GM20431 (cell line): ENCODE measurements around the gene OSBP2.

Experiments used
- in situ Hi-C: fragments of 300-500 bp; cut with MseI, MboI; formaldehyde crosslinking; loops from one replicate; pipeline ENCODE4 v1.15.0; 2020; ENCODE audit warnings: low sequenced_read_pairs; ENCODE audit not compliant: unreplicated experiment

OSBP2 gene

DNA sequence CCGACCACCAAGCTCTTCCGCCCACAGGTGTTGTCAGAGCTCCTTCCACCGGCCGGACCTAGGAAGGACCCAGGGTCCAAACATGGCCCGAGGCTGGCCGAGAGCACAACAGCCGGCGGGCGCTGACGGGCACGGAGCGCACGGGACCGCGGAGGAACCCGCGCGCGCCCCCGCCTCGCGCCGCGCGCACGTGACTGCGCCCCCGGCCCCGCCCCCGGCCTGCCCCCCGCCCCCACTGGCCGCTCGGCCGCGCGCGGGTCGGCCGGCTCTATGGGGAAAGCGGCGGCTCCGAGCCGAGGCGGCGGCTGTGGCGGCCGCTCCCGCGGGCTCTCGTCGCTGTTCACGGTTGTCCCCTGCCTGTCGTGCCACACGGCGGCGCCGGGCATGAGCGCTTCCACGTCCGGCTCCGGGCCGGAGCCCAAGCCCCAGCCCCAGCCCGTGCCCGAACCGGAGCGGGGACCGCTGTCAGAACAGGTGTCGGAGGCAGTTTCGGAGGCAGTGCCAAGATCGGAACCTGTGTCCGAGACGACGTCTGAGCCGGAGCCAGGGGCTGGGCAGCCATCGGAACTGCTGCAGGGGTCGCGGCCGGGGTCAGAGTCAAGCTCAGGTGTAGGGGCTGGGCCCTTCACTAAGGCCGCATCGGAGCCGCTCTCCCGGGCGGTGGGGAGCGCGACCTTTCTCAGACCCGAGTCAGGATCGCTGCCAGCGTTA is at the start of gene OSBP2:
OSBP2 (plus strand) TSS at position 235 of the 711 bp plus-strand sequence; CDS start at position 271, 36 bp downstream.
- in situ Hi-C loops = no loop called here

GRCh38 chr22:30646518-30647160 is 48.0 kb upstream of the OSBP2 start:
- in situ Hi-C loops = loop anchor here (25.0 kb wide), 1 partner anchor 241 kb away; no protein-coding TSS in a partner anchor

DNA sequence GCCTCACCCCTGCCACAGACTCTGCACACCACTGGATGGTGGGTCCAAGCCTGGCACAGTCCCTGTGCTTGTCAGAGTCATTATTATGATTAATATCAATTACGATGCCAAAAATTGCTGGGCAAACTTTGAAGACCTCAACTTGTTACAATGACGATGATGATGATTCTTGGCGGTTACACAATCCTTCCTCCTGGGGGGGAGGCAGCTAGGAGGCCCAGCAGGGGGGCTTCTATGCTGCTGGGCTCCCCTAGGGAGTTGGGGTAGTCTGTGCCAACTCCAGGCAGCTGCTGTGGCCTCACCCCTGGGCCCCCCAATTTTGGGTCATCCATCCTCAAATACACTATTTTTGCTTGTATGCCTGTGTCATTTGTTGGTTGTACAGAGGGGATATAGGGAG is 47.1 kb upstream of the OSBP2 start:
- in situ Hi-C loops = loop anchor here (25.0 kb wide), 1 partner anchor 240 kb away; no protein-coding TSS in a partner anchor

DNA sequence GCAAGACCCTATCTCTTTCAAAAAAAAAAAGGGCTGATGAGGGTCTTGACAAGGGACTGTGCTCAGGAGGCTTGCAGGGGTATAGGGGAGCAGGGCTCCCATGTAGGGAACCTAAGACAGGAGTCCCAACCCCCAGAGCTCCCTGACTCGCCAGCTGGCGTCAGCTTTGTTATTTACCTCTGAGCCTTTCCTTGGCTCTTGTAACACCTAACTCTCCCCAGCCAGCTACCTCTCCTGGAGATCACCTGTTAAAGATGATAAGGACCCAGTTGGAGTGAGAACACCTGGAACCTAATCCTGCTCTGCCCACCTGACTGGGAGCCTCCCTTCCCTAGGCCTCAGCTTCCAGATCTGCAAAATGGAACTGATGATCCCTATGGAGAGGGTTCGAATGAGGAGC is 45.8 kb upstream of the OSBP2 start:
- in situ Hi-C loops = loop anchor here (25.0 kb wide), 1 partner anchor 238 kb away; no protein-coding TSS in a partner anchor

- in situ Hi-C loops = loop anchor here (25.0 kb wide), 1 partner anchor 238 kb away; no protein-coding TSS in a partner anchor
Observed at GRCh38 chr22:30649430-30650007, 45.2 kb upstream of the OSBP2 start.

DNA sequence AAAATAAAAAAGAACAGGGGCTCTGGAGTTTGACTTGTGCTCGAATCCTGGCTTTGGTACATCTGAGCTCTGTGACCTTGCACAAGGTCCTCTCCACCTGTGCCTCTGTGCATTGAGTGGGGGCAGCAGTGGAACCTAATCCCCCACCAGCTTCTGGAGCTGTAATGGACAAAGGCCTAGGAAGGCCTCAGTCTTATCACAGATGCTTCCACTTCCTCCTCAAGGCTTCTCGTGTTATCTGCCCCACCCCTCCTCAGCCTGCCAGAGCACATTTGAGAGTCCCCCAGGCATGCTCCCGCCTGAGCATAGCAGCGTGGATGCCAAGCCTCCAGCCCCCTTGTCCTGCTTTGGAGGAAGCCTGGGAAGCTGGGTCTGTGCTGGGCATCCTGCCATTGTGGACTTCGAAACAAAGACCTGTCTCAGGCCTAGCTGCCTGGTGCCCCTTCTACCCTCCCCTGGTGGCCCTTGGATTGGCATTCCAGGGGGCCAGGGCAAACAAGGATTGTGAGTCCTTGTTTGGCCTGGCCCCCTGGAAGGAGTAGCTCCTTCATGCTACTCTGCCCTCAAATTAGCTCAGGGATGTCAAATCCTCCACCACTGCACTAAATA is 44.1 kb upstream of the OSBP2 start:
- in situ Hi-C loops = no loop called here

GRCh38 chr22:30652852-30653251 is 41.8 kb upstream of the OSBP2 start:
- in situ Hi-C loops = no loop called here

DNA sequence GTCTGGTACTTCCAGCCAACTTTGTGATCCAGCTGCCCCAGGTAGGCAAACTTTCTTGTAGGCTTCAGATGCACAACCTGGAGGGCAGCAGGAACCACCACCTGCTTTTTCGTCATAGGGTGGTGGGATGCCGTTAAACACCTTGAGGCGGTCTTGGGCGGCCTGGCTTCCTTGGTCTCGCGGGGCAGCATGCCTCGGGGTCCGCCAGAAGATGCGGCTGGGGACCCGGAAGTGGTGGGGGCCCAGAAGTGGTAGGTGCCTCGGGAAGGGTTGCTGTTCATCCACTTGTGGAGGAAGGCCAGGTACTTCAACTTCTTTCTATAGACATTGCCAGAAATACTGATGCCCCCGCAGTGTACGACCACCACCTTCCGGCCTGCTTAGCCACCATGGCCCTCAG is 40.3 kb upstream of the OSBP2 start:
- in situ Hi-C loops = no loop called here

DNA sequence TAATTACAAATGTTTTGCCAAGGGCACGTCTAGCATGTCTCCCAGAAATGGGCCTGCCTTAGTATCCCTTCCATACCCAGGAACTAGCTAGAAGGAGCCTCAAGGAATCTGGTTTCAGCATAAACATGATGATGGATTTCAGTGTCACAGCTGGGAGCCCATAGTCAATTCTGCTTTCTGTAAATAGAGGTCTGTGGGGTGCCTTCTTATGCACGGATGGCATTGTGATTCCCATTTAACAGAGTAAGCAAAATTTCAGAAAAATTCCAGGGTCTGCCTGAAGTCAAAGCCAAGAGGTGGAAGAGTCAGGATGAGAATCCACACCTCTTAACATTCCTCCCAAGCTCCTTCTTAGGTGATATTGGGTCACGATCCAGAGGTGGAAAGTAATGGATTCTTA is 39.1 kb upstream of the OSBP2 start:
- in situ Hi-C loops = no loop called here

DNA sequence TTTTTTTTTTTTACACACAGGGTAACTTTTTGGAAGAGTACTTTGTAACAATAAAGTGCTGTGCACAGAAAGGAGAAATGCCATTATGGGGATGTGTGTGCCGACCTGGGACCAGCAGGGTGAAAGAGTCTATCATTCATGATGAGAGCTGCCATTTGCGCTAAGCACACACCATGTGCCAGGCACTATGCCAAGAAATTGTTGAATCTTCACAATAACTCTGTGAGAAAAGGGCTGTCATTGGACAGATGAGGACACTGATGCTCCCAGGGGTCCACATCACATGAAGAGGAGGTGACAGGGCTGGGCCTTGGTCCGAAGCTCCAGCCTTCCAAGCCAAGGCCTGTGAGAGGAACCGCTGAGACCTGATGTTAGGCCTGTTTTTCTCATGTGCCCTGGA is 32.6 kb upstream of the OSBP2 start:
- in situ Hi-C loops = no loop called here

DNA sequence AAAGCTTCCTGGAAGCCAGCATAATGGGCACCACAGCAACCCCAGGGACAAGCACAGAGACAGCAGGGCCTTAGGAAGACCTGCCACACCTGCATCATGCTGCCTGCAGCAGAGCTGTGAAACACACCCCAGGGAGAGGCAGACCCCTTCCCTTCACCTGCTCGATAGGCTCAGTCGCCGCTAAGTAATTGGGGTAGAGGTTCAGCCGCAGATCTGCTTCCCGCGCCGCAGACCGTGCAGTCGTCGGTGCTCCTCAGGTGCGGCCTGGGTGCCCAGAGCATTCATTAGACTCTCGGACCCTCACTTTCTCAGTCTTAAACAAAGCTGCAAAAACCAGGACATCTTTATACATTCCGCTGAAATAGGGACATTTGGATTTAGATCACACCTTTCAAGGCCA is 29.9 kb upstream of the OSBP2 start:
- in situ Hi-C loops = no loop called here

DNA sequence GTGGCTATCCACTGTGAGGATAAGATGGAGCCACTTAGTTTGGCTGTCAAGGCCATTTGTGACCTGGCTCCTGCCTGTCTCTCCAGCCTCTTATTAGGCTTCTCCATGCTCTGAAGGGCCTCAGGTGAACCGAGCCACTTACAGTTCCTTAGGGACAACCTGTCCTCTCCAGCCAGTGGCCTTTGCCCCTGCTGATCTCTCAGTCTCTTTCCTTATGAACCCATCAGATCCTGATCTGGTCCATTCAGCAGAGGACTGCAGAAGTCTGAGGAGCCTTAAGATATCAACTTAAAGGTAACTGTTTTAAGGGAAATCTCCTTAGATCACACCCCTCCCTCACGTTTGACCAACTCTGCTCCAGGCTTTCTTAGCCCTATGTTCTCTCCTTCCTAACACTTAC is 29.4 kb upstream of the OSBP2 start:
- in situ Hi-C loops = no loop called here

- in situ Hi-C loops = no loop called here
Observed at GRCh38 chr22:30665786-30666185, 28.9 kb upstream of the OSBP2 start.

GRCh38 chr22:30667107-30667493 is 27.6 kb upstream of the OSBP2 start:
- in situ Hi-C loops = no loop called here

- in situ Hi-C loops = no loop called here
Observed at GRCh38 chr22:30667494-30668385, 26.9 kb upstream of the OSBP2 start, which contains the start of gene DUSP18. Gene DUSP18 (minus strand): TSS chr22:30667875. CDS start chr22:30664003, 3,872 bp downstream.

DNA sequence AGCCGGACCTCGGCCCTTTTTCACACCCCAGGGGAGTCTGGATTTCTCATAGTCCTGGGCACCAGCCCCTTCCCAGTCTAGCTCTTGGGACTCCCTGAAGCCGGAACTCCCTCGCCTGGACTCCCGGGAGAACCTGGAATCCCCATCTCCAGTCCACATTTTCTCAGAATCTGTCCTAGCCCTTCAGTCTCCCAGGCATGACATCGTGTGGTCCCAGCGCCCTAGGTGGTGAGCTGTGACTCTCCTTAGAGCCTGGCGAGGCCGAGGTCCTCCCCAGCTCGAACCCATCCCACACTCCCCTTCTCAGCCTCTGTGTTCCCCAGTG is 26.3 kb upstream of the OSBP2 start:
- in situ Hi-C loops = no loop called here

- in situ Hi-C loops = no loop called here
Observed at GRCh38 chr22:30671071-30671470, 23.6 kb upstream of the OSBP2 start.

DNA sequence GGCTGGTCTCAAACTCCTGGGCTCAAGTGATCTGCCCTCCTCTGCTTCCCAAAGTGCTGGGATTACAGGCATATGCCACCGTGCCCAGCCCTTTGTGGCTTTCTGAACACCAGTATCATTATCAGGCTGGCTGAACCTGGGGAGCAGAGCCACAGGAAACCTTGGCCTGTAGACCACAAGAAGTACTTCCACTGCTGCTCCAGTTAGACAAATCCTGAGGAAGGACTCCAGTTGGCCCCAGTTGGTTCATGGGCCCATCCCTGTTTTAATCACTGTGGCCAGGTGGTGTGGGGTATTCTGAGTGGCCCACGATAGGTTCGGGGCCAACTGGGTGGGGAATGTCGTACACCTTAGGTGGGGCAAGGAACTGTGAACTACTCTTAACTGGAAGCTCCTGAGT is 21.5 kb upstream of the OSBP2 start:
- in situ Hi-C loops = no loop called here

- in situ Hi-C loops = no loop called here
Observed at GRCh38 chr22:30674482-30674881, 20.2 kb upstream of the OSBP2 start.

DNA sequence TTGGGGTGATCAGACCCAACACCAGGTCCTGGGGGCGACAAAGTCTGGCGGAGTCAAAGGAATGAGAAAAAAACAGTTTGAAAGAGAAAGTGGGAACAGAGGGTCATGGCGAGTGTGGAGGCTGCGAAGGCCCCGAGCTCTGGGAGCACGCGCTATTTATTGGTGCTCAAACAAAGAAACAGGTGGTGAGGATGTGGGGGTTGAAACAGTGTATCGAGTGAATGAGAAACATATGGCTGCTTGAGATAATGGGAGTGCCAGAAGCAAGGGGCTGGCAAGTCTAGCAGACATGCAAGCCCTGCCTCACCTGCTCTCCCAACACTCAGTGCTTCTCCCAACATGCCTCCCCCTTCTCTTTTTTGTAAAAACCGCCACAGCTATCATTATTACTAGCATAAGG is 19.2 kb upstream of the OSBP2 start:
- in situ Hi-C loops = no loop called here
